SK-N-SH treated with all-trans-retinoic acid at 6 μM for 48 hours (cell line): ENCODE results near the gene ARHGAP24.
"Not testable (repeated sequence)": the region's sequence is repeated elsewhere in the genome, so short reads cannot be mapped to it uniquely, and the experiment has no call there.

Experiments
- ATAC-seq: fragments of 200-7000 bp; cut with Tn5 transposase; 3 replicates; pipeline ENCODE4 v1.9.1; 2020; ENCODE audit warnings: mild to moderate bottlenecking, moderate library complexity
- ARNTL ChIP-seq: fragments of 450-650 bp; formaldehyde crosslinking; IDR thresholded peaks from 2 replicates; pipeline ENCODE4 v1.5.0; 2020; ENCODE audit warnings: low read depth, mild to moderate bottlenecking, moderate library complexity, borderline replicate concordance
- CSDC2 ChIP-seq: fragments of 250-450 bp; sonication (Bioruptor Pico); IDR thresholded peaks from 2 replicates; pipeline ENCODE4 v1.5.0; 2020; ENCODE audit warnings: mild to moderate bottlenecking, moderate library complexity
- ISL1 ChIP-seq: fragments of 250-450 bp; sonication (Bioruptor Pico); IDR thresholded peaks from 2 replicates; pipeline ENCODE4 v2.1.2; 2022; ENCODE audit warnings: mild to moderate bottlenecking, moderate library complexity
- PPARA ChIP-seq: fragments of 250-450 bp; sonication (Bioruptor Pico); IDR thresholded peaks from 2 replicates; pipeline ENCODE4 v1.5.0; 2020; ENCODE audit warnings: mild to moderate bottlenecking, borderline replicate concordance
- SNAI2 ChIP-seq: fragments of 250-450 bp; sonication (Bioruptor Pico); IDR thresholded peaks from 2 replicates; pipeline ENCODE4 v1.5.0; 2020; ENCODE audit warnings: mild to moderate bottlenecking, moderate library complexity
- TCF4 ChIP-seq: fragments of 250-450 bp; sonication (Bioruptor Pico); IDR thresholded peaks from 2 replicates; pipeline ENCODE4 v1.8.0; 2021; ENCODE audit warnings: mild to moderate bottlenecking, moderate library complexity, borderline replicate concordance
- TOX ChIP-seq: fragments of 250-450 bp; sonication (Bioruptor Pico); IDR thresholded peaks from 2 replicates; pipeline ENCODE4 v1.8.0; 2021; ENCODE audit warnings: mild to moderate bottlenecking, moderate library complexity, borderline replicate concordance
- ZC3H10 ChIP-seq: fragments of 250-450 bp; sonication (Bioruptor Pico); IDR thresholded peaks from 2 replicates; pipeline ENCODE4 v1.5.1; 2021; ENCODE audit warnings: mild to moderate bottlenecking, moderate library complexity
- ZFP3 ChIP-seq: fragments of 250-450 bp; sonication (Bioruptor Pico); IDR thresholded peaks from 2 replicates; pipeline ENCODE4 v1.5.0; 2020; ENCODE audit warnings: mild to moderate bottlenecking, moderate library complexity
- ZFP30 ChIP-seq: fragments of 450-650 bp; formaldehyde crosslinking; IDR thresholded peaks from 2 replicates; pipeline ENCODE4 v1.5.0; 2022; ENCODE audit warnings: mild to moderate bottlenecking, moderate library complexity
- ZNF565 ChIP-seq: fragments of 450-650 bp; formaldehyde crosslinking; conservative IDR thresholded peaks from 2 replicates; pipeline ENCODE4 v1.5.0; 2020; ENCODE audit warnings: low read depth, mild to moderate bottlenecking, moderate library complexity
- ZNF8 ChIP-seq: fragments of 450-650 bp; formaldehyde crosslinking; IDR thresholded peaks from 2 replicates; pipeline ENCODE4 v1.5.0; 2020; ENCODE audit warnings: mild to moderate bottlenecking, moderate library complexity
- TF ChIP-seq, protein P1 (sequence below): fragments of 250-450 bp; sonication (Bioruptor Pico); IDR thresholded peaks from 2 replicates; pipeline ENCODE4 v1.5.1; 2020; ENCODE audit warnings: low read depth, mild to moderate bottlenecking, moderate library complexity
- TF ChIP-seq, protein P2 (sequence below): fragments of 250-450 bp; sonication (Bioruptor Pico); IDR thresholded peaks from 2 replicates; pipeline ENCODE4 v1.5.1; 2021; ENCODE audit warnings: mild to moderate bottlenecking, moderate library complexity
- TF ChIP-seq, protein P3 (sequence below): fragments of 250-450 bp; sonication (Bioruptor Pico); IDR thresholded peaks from 2 replicates; pipeline ENCODE4 v1.5.0; 2020; ENCODE audit warnings: mild to moderate bottlenecking, moderate library complexity
- TF ChIP-seq, protein P4 (sequence below): fragments of 250-450 bp; sonication (Bioruptor Pico); IDR thresholded peaks from 2 replicates; pipeline ENCODE4 v1.8.0; 2020; ENCODE audit warnings: mild to moderate bottlenecking, moderate library complexity, borderline replicate concordance
- TF ChIP-seq, protein P5 (sequence below): fragments of 250-450 bp; sonication (Bioruptor Pico); IDR thresholded peaks from 2 replicates; pipeline ENCODE4 v1.8.0; 2021; ENCODE audit warnings: low read depth, mild to moderate bottlenecking, moderate library complexity, borderline replicate concordance

The ARHGAP24 gene

DNA sequence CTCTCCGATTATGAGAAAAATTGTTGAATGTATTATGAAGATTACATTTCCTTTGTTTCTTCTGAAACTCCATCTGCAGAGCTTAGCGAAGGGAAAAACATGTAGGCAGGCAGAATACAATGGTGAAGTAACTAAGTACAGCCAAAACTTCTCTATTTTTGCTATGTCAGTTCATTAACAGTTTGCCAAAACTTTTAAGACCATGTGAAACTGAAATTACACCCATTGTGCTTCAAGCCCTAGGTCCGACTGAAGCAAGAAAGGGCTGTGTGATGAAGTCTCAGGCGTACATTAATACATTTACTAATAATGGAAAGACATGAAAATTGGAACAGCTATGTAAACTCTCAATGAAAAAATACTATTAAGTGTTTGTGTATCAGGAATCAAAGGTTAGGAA, 486.9 kb downstream of the ARHGAP24 start:
- TF ChIP-seq, protein P1, sequence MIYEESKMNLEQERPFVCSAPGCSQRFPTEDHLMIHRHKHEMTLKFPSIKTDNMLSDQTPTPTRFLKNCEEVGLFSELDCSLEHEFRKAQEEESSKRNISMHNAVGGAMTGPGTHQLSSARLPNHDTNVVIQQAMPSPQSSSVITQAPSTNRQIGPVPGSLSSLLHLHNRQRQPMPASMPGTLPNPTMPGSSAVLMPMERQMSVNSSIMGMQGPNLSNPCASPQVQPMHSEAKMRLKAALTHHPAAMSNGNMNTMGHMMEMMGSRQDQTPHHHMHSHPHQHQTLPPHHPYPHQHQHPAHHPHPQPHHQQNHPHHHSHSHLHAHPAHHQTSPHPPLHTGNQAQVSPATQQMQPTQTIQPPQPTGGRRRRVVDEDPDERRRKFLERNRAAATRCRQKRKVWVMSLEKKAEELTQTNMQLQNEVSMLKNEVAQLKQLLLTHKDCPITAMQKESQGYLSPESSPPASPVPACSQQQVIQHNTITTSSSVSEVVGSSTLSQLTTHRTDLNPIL (CRISPR knock-in tag), result no peak
- no peak for TF ChIP-seq TCF4 (CRISPR knock-in tag)
- TF ChIP-seq ISL1 (CRISPR knock-in tag), result no peak
- TF ChIP-seq TOX (CRISPR knock-in tag), result no peak
- TF ChIP-seq, protein P2, sequence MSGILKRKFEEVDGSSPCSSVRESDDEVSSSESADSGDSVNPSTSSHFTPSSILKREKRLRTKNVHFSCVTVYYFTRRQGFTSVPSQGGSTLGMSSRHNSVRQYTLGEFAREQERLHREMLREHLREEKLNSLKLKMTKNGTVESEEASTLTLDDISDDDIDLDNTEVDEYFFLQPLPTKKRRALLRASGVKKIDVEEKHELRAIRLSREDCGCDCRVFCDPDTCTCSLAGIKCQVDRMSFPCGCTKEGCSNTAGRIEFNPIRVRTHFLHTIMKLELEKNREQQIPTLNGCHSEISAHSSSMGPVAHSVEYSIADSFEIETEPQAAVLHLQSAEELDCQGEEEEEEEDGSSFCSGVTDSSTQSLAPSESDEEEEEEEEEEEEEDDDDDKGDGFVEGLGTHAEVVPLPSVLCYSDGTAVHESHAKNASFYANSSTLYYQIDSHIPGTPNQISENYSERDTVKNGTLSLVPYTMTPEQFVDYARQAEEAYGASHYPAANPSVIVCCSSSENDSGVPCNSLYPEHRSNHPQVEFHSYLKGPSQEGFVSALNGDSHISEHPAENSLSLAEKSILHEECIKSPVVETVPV (CRISPR knock-in tag), result no peak
- no peak for TF ChIP-seq ARNTL (CRISPR knock-in tag)
- TF ChIP-seq CSDC2 (CRISPR knock-in tag), result no peak
- no peak for ATAC-seq

DNA sequence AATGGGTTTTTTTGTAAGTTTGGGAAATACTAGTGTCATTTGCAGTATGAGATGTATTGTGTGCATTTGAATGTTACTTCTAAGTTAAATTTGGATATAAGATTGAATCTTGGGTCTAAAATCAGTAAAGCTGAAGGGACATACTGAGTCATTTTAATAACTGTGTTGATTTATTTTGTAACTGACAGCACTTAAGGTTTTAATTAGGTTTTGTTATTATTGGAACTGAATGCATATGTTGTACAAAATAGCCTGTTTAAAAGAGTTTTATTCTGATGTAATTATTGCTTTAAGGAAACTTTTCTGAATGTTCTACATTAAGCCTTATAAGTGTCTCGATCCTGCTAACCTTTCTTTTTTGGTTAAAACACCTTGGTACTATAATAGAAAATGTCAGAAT, 488.3 kb downstream of the ARHGAP24 start:
- ATAC-seq, result no peak
- TF ChIP-seq CSDC2 (CRISPR knock-in tag), result no peak
- peak; percentile 64; the same call in 1 of the 2 replicates for TF ChIP-seq ISL1 (CRISPR knock-in tag)

DNA sequence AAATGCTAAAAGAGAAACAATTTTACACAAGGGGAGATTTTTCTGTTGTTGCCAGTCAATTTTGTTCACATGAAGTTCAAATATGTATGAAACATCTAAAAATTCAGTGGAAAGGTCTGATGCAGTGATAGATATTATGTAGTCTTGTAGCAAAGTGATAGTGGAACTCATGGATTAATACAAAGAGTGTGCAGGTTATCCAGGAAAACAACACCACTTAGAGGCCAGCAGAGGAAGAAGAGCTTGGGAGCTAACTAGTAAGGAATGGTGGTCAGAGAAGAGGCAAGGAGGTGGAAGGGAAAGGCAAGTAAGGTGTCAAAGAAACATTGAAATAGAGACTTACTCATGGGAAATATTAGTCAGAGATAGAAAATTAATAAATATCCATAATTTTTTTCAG, 489.3 kb downstream of the ARHGAP24 start:
- TF ChIP-seq ZC3H10 (CRISPR knock-in tag), result no peak
- TF ChIP-seq, protein P3, sequence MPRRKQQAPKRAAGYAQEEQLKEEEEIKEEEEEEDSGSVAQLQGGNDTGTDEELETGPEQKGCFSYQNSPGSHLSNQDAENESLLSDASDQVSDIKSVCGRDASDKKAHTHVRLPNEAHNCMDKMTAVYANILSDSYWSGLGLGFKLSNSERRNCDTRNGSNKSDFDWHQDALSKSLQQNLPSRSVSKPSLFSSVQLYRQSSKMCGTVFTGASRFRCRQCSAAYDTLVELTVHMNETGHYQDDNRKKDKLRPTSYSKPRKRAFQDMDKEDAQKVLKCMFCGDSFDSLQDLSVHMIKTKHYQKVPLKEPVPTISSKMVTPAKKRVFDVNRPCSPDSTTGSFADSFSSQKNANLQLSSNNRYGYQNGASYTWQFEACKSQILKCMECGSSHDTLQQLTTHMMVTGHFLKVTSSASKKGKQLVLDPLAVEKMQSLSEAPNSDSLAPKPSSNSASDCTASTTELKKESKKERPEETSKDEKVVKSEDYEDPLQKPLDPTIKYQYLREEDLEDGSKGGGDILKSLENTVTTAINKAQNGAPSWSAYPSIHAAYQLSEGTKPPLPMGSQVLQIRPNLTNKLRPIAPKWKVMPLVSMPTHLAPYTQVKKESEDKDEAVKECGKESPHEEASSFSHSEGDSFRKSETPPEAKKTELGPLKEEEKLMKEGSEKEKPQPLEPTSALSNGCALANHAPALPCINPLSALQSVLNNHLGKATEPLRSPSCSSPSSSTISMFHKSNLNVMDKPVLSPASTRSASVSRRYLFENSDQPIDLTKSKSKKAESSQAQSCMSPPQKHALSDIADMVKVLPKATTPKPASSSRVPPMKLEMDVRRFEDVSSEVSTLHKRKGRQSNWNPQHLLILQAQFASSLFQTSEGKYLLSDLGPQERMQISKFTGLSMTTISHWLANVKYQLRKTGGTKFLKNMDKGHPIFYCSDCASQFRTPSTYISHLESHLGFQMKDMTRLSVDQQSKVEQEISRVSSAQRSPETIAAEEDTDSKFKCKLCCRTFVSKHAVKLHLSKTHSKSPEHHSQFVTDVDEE (CRISPR knock-in tag), result no peak
- TF ChIP-seq, protein P4, sequence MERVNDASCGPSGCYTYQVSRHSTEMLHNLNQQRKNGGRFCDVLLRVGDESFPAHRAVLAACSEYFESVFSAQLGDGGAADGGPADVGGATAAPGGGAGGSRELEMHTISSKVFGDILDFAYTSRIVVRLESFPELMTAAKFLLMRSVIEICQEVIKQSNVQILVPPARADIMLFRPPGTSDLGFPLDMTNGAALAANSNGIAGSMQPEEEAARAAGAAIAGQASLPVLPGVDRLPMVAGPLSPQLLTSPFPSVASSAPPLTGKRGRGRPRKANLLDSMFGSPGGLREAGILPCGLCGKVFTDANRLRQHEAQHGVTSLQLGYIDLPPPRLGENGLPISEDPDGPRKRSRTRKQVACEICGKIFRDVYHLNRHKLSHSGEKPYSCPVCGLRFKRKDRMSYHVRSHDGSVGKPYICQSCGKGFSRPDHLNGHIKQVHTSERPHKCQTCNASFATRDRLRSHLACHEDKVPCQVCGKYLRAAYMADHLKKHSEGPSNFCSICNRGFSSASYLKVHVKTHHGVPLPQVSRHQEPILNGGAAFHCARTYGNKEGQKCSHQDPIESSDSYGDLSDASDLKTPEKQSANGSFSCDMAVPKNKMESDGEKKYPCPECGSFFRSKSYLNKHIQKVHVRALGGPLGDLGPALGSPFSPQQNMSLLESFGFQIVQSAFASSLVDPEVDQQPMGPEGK (CRISPR knock-in tag), result no peak
- TF ChIP-seq ZFP30 (CRISPR knock-in tag), result no peak
- no peak for TF ChIP-seq ZNF565 (CRISPR knock-in tag)
- no peak for TF ChIP-seq ARNTL (CRISPR knock-in tag)
- TF ChIP-seq SNAI2 (CRISPR knock-in tag), result no peak
- TF ChIP-seq, protein P5, sequence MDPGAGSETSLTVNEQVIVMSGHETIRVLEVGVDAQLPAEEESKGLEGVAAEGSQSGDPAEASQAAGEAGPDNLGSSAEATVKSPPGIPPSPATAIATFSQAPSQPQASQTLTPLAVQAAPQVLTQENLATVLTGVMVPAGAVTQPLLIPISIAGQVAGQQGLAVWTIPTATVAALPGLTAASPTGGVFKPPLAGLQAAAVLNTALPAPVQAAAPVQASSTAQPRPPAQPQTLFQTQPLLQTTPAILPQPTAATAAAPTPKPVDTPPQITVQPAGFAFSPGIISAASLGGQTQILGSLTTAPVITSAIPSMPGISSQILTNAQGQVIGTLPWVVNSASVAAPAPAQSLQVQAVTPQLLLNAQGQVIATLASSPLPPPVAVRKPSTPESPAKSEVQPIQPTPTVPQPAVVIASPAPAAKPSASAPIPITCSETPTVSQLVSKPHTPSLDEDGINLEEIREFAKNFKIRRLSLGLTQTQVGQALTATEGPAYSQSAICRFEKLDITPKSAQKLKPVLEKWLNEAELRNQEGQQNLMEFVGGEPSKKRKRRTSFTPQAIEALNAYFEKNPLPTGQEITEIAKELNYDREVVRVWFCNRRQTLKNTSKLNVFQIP, result no peak
- no peak for TF ChIP-seq ISL1 (CRISPR knock-in tag)
- TF ChIP-seq PPARA (CRISPR knock-in tag), result no peak
- TF ChIP-seq ZNF8 (CRISPR knock-in tag), result no peak
- no peak for TF ChIP-seq ZFP3 (CRISPR knock-in tag)
- TF ChIP-seq, protein P1 (CRISPR knock-in tag), result no peak
- ATAC-seq, result peak; percentile 72

DNA sequence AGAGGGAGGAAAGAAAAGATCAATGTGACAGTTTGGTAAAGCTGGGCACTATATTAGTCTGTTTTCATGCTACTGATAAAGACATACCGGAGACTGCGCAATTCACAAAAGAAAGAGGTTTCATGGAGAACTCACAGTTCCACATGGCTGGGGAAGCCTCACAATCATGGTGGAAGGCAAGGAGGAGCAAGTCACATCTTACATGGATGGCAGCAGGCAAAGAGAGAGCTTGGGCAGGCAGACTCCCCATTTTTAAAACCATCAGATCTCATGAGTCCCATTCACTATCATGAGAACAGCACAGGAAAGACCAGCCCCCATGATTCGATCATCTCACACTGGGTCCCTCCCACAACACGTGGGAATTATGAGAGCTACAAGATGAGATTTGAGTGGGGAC, 490.1 kb downstream of the ARHGAP24 start:
- not testable (repeated sequence) for ATAC-seq
